Measurements from ENCODE around the gene UNC119.

The UNC119 gene

DNA sequence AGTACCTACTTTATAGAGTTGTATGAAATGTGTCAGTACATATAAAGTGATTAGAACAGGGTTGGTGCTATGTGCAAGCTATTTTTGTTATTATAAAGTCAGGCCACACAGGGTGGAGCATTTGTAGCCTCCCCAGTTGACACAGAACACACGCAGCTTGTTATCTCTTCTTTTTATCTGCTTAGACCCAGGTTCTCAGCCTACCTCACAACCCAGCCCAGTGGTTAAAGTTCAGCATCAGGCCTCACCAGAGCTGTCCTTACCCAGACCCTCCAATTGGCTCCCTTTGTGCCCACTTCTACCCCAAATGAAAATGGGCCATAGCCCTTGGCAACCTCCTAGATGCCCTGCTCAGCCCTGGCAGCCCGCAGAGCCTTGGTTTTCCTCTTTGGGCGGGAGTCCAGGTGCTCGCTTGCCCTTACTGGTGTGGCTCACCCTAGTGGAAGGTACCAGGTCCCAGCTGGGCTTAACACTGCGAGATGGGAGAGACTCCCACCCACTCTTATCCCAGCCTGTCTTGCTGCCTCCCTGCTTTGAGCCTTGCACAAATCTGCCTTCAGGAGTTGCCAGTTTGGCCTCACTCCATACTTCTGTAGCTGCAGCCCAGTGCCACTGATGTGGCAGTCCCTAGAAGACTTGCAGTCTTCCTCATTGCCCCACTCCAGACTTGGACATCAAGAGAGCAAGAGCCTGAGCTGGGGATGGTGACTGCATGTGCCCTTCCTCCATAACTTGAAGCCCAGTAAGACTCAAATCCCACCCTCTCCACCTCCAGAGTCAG, 20.0 kb upstream of the UNC119 start:
- no peak for DNase-seq

DNA sequence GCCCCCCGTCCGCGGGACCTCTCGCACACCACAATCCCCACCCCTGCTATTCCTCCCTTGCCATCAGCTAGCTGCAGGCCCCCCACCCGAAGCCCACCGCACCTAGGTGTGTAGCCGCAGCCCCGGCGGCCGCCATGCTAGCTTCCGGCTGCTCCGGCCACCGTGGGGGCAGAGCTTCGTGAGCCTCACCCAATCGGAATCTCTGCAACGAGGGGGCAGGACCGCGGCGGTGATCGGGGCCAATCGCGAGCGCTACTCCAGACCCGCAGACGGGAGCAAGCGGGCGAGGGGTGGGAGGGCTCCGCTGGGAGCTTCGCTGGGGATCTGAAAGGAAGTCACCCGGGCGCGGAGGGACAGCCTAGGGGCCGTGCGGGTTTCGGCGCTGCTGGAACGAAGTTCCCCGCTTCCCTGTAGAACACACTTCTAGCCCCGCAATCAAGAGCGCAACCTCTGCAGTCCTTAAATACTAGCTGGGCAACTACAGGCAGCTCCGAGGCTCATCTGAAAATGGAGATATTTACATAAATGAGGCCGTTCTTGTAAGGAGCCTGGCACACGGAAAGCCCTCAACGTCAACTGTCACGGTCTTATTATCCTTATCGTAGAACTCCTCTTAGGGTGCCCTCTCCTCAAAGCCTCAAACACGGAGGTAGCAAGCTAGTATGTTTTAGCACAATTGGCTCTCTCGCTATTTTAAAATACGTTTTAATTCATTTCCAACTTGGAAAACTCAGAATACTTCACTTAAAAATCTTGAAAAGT, 19.1 kb upstream of the UNC119 start, which contains the start of gene PIGS:
TSS of gene PIGS (minus strand) at position 164 of the 762 bp plus-strand sequence. CDS start at position 136, 28 bp downstream.
- peak; percentile 96 for DNase-seq

- no peak for DNase-seq
Observed at GRCh38 chr17:28570716-28571360, 18.4 kb upstream of the UNC119 start.

GRCh38 chr17:28569446-28569845, 17.0 kb upstream of the UNC119 start:
- DNase-seq = no peak

DNA sequence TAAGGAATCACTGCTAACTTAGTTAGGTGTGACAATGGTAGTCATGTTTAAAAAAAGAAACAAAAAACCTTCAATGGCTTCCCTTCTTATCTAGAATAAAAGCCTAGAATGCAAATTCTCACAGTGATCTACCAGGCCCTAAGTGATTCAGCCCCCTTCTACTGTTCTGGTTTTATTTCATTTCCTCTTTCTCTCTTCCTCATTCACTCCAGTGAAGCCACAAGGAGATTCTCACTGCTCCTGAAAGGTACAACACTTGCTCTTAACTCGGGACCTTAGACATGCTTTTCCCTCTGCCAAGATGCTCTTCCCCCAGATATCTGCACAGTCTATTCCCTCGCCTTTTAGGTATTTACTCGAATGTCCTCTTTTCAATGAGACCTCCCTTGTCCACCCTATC, 15.2 kb upstream of the UNC119 start:
- no peak for DNase-seq

DNA sequence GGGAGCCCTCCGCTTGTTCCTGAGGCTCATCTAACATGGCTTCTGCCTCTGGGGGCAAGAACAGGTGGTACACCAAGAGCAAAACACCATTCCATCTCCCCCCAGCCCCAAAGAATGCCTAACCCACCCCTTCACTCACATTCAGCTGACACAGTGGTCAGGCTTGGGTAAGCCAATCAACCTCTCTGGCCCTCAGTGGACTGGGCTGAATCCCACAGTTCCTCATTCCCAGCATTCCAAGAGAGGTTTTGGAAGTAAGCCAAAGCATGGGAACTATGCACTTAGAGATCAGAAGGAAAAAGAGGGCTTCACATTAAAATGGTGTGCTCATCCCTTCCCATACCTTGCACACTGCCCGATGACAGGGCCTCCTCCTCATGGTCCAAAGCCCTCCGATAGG, 11.1 kb upstream of the UNC119 start:
- DNase-seq = no peak

DNA sequence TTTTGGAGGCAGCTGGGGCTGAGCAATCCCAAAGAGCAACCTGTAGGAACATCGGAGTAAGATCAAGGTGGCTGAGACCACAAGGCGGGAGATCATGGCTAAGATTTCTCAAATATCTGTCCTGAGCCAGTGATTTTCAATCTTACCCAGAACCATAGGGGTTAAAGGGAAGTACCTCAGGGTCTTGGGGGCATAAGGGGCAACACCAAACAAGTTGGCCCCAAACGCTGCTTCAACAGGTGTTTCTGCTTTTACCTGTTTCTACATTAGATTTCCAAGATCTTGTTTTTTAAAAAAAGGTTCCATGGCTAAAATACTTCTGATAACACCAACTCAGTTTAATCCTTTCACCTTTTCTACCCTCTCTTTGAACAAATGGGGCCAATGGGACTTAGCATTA, 2.6 kb upstream of the UNC119 start:
- no peak for DNase-seq

DNA sequence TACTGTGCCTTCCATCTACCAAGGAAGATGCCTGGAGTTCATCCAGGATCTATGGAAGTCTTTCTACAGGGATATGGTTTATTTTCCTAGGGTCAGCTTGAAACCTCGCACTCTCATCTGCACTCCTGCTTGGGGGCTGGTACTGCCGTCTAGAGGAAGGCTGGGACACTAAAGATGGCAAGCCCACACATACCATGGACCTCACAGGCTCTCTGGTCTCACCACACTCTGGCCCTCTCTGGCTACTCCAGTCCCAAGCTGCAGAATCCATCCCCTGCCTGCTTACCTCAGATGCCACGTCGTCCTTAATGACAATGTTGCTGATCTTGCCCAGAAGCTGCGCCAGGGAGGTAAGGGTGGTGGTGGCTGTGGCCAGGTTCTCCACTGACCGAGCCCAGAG, 2.1 kb upstream of the UNC119 start:
- no peak for DNase-seq

- no peak for DNase-seq
Observed at GRCh38 chr17:28553000-28553505, 629 bp upstream of the UNC119 start.

GRCh38 chr17:28551421-28552175, 826 bp downstream of the UNC119 start:
- no peak for DNase-seq

DNA sequence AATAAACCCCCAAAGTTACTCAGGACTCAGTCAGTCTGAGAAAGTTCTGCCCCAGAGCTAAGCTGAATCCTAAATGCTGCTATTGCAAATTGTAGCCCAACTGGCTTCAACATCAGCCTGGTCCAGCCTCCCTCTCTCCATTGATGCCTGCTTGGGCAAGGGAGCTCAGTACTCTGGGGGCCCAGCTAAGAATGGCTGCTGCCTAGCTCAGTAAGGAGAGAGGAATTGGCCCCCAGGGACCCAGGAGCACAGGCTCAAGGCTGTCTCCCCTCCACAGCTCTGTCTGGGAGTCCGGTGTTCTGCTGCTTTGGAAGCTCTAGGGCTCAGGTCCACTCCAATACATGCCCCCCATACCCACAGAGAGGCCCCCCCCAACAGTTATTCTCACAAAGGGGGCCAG, 1.6 kb downstream of the UNC119 start:
- no peak for DNase-seq

DNA sequence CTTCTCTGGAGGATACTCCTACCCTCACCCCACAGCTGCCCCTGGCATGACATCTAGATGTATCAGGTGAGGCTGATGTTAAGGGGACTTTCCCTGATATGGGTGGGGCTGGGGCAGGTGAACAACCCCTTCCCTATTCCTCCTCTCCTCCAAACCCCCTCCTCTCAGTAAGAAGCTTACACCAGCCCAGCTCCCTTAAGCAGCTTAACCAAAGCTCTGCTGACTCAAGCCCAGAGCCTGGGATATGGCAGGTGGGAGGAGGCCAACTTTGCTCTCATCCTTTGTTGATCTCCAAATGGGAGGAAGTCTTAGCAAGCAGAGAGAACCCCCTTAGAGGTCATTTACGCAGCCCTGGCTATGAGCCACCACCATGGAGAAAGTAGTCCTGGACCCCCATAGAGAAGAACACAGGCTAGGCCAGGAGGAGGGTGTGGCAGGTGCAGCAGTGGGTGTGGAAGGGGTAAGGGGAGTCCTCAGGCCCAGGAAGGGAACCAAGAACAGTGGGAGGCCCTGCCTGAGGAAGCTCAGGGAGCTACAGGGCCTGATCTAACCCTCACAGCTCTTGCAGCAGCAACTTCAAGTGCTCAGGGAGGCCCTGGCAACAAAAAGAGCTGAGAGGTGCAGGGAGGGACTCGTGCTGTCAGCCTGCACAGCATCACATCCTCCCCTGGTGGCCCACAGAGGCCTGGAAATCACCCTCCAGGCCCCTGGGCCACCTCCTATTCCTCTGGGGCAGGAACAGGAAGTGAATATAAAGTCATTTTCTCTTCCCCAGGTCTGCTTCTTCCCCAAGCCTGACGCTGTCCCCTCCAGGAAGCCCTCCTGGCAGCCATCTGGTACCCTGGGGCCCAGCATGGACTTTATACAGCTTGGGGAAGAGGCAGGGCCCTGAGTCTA, 2.9 kb downstream of the UNC119 start:
- DNase-seq = no peak

GRCh38 chr17:28548417-28549130, 3.9 kb downstream of the UNC119 start:
- no peak for DNase-seq

- peak; percentile 75 for DNase-seq
Observed at GRCh38 chr17:28547623-28548416, 4.6 kb downstream of the UNC119 start.

DNA sequence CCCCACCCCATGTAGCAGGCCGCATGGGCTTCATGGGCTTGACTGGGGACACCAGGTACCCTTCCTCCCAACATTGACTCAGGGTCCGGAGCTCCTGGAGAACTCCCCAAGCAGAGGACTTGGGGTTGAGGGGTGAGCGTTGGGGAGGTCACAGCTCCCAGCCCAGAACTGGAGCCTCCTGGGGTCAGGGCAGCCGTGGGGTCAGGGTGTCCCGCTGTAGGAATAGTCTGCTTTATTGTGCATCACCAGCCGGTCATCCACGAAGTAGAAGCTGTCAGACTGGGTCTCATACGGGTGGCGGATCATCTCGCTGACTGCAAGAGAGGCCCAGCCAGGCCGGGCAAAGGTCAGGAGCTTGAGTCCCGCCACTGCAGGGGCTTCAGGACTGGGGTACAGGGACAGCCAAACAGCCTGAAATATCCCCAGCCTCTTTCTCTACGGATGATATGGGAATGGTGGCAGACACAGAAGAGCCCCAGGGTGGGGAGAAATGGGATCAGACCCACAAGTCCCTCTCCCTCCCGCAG, 5.3 kb downstream of the UNC119 start:
- DNase-seq = no peak

- no peak for DNase-seq
Observed at GRCh38 chr17:28545787-28546415, 6.5 kb downstream of the UNC119 start.

DNA sequence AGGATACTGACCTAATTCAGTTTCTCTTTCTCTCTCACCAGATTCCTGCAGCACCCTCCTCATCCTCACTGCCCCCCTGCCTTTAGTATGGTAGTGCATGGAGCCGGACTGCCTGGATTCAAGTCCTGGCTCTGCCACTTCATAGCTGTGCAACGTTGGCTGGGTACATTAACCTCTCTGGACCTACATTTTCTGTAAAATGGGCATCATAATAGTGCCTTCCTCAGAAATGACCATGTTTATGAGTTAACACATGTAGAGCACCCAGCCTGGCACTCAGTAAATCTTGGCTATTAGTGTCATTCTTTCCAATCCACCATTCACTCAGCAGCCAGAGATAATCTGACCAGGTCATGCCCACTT, 7.3 kb downstream of the UNC119 start:
- no peak for DNase-seq

GRCh38 chr17:28544402-28545140, 7.9 kb downstream of the UNC119 start:
- DNase-seq = no peak

DNA sequence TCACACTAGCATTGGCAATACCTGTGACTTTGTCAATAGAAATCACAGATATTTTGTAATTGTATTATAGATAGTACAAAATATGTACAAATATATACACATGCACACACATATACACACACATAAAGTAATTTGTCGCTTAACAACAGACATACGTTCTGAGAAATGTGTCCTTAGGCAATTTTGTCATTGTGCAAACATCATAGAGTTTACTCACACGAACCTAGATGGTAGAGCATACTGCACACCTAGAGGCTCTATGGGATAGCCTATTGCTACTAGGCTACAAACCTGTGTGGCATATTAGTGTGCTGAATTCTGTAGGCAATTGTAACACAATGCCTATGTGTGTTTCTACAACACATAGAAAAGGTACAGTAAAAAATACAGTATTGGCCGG, 11.0 kb downstream of the UNC119 start:
- no peak for DNase-seq

All from midbrain (tissue), 1 donor.